GM18498 (cell line): ENCODE measurements around the gene CACYBP.

Source experiments
- ATAC-seq: cut with Tn5 transposase; IDR thresholded peaks from one replicate; pipeline ENCODE4 v1.9.1; 2021; ENCODE audit warnings: mild to moderate bottlenecking, moderate library complexity; ENCODE audit not compliant: unreplicated experiment

Gene CACYBP

GRCh38 chr1:174971902-174972301 is 27.8 kb upstream of the CACYBP start:
- ATAC-seq, result no peak

DNA sequence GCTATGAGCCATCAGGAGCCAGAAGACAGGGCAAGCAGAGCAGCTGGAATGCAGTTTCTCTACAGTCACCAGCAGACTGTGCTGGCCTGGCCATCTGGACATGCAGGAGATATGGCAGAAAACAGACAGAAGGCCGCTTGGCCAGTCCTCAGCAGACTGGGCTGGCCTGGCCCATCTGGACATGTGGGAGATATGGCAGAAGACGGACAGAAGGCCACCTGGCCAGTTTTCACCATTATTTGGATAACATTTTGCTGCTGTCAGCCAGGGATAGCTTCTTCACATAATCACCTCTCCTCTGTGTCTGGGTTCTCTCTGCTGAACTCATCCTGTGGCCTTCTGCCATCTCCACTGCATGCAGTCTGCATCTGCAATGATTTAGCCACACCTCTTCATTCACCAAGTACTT is 25.0 kb upstream of the CACYBP start:
- no peak for ATAC-seq

DNA sequence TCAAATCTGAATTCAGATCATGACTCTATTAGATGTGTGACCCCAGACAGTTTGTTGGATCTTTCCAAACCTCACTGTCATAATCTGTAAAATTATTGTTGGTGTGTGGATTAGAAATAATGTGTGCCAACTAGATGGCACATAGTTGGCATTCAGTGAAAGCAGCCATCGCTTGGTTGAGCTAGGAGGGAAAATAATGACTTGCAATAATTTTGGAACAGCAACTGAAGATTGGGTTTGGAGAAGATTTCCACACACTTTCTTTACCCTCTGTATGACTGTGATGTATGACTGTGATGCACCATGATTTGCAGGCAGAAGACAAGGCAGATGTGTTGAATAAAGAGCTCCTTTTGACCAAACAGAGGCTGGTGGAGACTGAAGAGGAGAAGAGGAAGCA is 24.0 kb upstream of the CACYBP start:
- ATAC-seq, result no peak

GRCh38 chr1:174976436-174977108 is 23.2 kb upstream of the CACYBP start:
- no peak for ATAC-seq

DNA sequence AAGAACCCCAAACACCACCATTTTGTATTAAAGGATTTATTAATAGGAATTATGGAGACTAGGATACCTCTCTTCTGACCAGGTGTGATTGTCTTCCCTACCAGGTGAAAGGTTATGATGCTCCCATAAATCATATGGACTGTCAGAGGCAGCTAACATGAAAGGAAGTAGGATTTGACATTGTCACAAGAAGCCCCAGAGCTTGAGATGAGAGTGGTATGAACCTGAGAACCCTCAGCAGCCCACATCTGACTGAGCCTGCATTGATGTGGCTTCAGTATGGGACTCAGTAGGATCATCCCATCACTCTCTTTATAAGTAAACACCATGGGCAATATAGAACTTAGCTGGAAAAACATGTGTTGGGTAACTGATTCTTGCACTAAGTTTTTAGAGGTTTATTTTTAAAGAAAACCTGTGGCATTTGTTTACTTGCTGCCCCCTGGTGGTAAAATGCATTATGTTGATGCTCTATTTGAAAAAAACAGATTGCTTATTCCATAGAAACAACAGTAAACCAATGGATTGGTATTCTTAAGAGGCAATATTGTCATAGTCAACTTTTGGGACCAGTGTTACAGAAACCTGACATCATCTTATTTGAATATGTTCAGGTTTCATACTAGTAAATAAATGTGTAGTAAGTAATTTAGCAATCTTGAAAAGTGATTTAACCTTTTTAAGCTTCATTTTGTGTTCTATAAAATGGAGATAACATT is 16.6 kb upstream of the CACYBP start:
- ATAC-seq, result no peak

DNA sequence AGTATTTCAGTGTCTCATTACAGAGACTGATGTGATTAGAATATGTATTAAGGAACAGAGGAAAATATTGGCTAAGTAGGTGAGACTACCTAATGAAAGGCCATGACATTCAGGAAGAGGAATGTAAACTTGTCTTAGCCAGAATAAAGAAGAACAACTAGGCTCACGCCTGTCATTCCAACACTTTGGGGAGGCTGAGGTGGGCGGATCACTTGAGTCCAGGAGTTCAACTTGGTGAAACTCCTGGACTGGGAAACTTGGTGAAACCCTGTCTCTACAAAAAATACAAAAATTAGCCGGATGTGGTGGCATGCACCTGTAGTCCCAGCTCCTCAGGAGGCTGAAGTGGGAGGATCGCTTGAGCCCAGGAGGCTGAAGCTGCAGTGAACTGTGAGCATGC is 14.8 kb upstream of the CACYBP start:
- ATAC-seq, result no peak

- ATAC-seq, result peak; percentile 44
These were observed 11.2 kb upstream of the CACYBP start for GRCh38 chr1:174988539-174988938.

GRCh38 chr1:174988986-174989385 is 10.8 kb upstream of the CACYBP start:
- peak; percentile 75 for ATAC-seq

GRCh38 chr1:174989536-174990220 is 10.1 kb upstream of the CACYBP start:
- no peak for ATAC-seq

- ATAC-seq, result peak; percentile 44
These were observed 9.3 kb upstream of the CACYBP start for GRCh38 chr1:174990382-174990999.

- no peak for ATAC-seq
These were observed 8.3 kb upstream of the CACYBP start for GRCh38 chr1:174991473-174991872.

GRCh38 chr1:174995121-174995520 is 4.6 kb upstream of the CACYBP start:
- no peak for ATAC-seq

DNA sequence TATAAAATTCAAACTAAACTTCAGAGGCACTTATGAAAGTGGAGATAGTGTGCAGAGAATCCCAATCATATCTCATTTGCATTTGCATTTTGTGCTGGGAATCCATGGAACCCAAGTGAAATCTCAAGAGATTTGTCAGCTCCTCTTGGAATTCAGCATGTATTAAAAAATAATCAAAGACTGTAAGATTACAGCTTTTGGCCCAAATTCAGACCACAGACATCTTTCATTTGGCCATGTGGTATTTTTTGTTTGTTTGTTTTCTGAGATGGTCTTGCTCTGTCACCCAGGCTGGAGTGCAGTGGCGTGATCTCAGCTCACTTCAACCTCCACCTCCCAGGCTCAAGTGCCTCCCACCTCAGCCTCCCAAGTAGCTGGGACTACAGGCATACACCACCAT is 3.8 kb upstream of the CACYBP start:
- ATAC-seq, result no peak

DNA sequence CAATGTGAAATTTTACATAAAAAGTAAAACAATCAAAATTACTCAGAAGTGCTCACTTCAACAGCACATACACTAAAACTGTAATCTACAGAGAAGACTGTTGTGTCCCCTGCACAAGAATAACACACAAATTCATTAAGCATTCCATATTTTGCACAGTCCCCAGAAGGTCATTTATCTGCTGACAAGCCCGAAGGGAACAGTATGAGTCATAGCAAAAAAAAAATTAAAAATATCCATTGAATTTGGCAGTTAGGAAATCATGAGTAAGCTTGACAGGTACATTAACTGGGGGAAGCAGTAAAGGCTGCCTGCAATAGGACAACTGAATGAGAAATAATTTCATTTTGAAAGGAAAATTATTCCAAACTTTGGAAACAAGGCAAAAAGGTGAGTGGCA is 3.3 kb upstream of the CACYBP start:
- no peak for ATAC-seq

- ATAC-seq, result no peak
These were observed 2.7 kb upstream of the CACYBP start for GRCh38 chr1:174997041-174997440.

DNA sequence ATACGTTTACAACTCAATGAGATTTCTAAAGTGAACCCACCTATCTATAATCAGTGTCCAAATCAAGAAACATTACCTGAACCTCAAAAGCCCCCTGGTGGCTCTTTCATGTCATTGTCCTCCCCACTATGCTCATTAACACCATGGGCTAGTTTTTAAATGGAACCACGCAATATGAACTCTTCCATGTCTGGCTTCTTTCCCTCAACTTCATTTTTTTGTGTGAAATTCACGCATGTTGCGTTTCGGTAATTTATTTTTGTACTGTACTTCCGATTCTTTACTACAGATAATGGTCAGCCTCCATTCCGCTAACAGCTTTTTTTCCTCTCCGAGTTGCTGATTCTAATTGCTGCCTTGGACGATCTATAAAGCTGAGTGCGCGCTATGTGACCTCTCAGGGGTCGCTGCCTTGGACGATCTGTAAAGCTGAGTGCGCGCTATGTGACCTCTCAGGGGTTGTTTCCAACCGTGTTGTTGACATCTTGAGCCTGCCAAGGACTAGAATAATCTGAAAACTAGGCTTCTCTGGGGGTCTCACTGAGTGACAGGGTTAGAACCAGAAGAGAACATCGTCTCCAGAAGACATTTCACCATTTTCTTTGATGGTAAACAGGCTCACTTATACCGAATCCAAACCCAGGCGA is 1.1 kb upstream of the CACYBP start:
- peak; percentile 2 for ATAC-seq

- peak; percentile 81 for ATAC-seq
These were observed 371 bp upstream of the CACYBP start for GRCh38 chr1:174999216-174999935.

DNA sequence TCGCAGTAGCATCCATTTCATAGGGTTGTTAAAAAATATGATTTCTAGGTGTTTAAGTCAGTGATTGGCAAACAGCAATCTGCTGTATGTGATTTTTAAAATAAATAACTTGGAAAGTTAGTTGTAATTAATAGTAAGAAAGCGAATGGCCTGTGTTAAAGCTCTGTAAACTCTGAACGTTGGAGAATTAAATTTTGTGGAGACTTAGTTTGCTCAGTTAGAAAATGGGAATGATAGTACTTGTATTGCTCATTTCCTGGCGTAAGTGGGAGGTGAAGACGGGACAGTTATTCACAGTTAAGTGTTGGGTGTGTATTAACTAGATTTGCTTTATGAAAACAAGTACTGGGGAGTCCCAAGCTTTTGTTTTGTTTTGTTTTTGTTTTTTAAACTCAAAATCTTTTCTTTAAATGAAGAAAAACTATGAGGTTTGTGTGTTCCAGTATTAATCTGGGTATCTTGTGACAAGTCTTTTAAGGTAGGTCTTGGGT is 995 bp downstream of the CACYBP start:
- ATAC-seq, result no peak

GRCh38 chr1:175002910-175003517 is 3.3 kb downstream of the CACYBP start:
- ATAC-seq, result no peak

GRCh38 chr1:175003521-175003920 is 3.8 kb downstream of the CACYBP start:
- ATAC-seq, result no peak
